ENCODE results near the gene RAD51B.
A peak's percentile ranks its signal among the peaks of the same experiment; 100 is the strongest.

The RAD51B gene

DNA sequence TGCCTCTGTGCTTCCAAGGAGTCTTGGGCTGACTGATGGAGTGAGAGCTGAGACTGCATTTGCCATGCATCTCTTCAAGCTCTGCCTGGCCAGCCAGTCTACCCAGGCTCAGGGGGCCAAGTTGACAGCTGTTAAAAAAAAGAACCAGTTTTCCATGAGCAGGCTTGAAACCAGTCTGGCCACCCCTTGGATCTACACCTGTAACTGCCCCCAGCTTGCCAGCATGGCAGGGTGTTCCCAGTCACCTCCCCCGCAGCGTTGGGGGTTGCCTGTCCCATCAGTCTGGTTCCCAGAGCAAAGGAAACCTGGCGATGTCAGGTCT lies 770.6 kb downstream of the RAD51B start:
- TF ChIP-seq SUZ12 (IDR thresholded peaks at IDR 0.05; ENCODE audit: extremely low read depth, insufficient read depth, insufficient read length) (no peak), YY1 (IDR thresholded peaks at IDR 0.05; ENCODE audit: insufficient read depth, insufficient read length) (no peak), ZNF274 (IDR thresholded peaks at IDR 0.05; ENCODE audit: low read depth, low read length) (no peak)
- H3K4me1 ChIP-seq (ENCODE audit: insufficient read depth, insufficient read length), result peaks cover 19% of the 10 kb centered on the region
- H3K36me3 ChIP-seq (ENCODE audit: insufficient read depth, insufficient read length, low read length), result no peaks in the 10 kb centered on the region
- H3K9me3 ChIP-seq (ENCODE audit: insufficient read depth, low read length), result no peaks in the 10 kb centered on the region
- H3K27me3 ChIP-seq (ENCODE audit: insufficient read depth, insufficient read length), result no peaks in the 10 kb centered on the region
- no peak for DNase-seq (ENCODE audit: low read depth, low spot score)
- H3K9ac ChIP-seq (ENCODE audit: insufficient read length, low read depth), result no peak overlapping the region
- H3K4me3 ChIP-seq (ENCODE audit: insufficient read length, low read depth), result no peak overlapping the region

- DNase-seq (ENCODE audit: low read depth, low spot score), result no peak
- Histone ChIP-seq H3K9me3 (ENCODE audit: insufficient read depth, low read length) (no peaks in the 10 kb centered on the region), H3K27me3 (ENCODE audit: insufficient read depth, insufficient read length) (no peaks in the 10 kb centered on the region), H3K36me3 (ENCODE audit: insufficient read depth, insufficient read length, low read length) (no peaks in the 10 kb centered on the region), H3K9ac (ENCODE audit: insufficient read length, low read depth) (no peak overlapping the region), H3K4me3 (ENCODE audit: insufficient read length, low read depth) (no peak overlapping the region), H3K4me1 (ENCODE audit: insufficient read depth, insufficient read length) (peaks cover 19% of the 10 kb centered on the region)
- TF ChIP-seq ZNF274 (IDR thresholded peaks at IDR 0.05; ENCODE audit: low read depth, low read length) (no peak), YY1 (IDR thresholded peaks at IDR 0.05; ENCODE audit: insufficient read depth, insufficient read length) (no peak)
These were observed 772.2 kb downstream of the RAD51B start for GRCh38 chr14:68591786-68592185.

- no peak overlapping the region for H3K9ac ChIP-seq (ENCODE audit: insufficient read length, low read depth)
- no peaks in the 10 kb centered on the region for H3K27me3 ChIP-seq (ENCODE audit: insufficient read depth, insufficient read length)
- H3K4me3 ChIP-seq (ENCODE audit: insufficient read length, low read depth), result no peak overlapping the region
- no peaks in the 10 kb centered on the region for H3K36me3 ChIP-seq (ENCODE audit: insufficient read depth, insufficient read length, low read length)
- H3K9me3 ChIP-seq (ENCODE audit: insufficient read depth, low read length), result no peaks in the 10 kb centered on the region
- TF ChIP-seq SUZ12 (IDR thresholded peaks at IDR 0.05; ENCODE audit: extremely low read depth, insufficient read depth, insufficient read length) (no peak), YY1 (IDR thresholded peaks at IDR 0.05; ENCODE audit: insufficient read depth, insufficient read length) (no peak), ZNF274 (IDR thresholded peaks at IDR 0.05; ENCODE audit: low read depth, low read length) (no peak)
- peaks cover 12% of the 10 kb centered on the region for H3K4me1 ChIP-seq (ENCODE audit: insufficient read depth, insufficient read length)
- no peak for DNase-seq (ENCODE audit: low read depth, low spot score)
These were observed 773.5 kb downstream of the RAD51B start for GRCh38 chr14:68592948-68593556.

GRCh38 chr14:68593806-68594536 lies 774.4 kb downstream of the RAD51B start:
- Histone ChIP-seq H3K36me3 (ENCODE audit: insufficient read depth, insufficient read length, low read length) (no peaks in the 10 kb centered on the region), H3K4me1 (ENCODE audit: insufficient read depth, insufficient read length) (peaks cover 11% of the 10 kb centered on the region), H3K27me3 (ENCODE audit: insufficient read depth, insufficient read length) (no peaks in the 10 kb centered on the region), H3K4me3 (ENCODE audit: insufficient read length, low read depth) (no peak overlapping the region), H3K9ac (ENCODE audit: insufficient read length, low read depth) (peak overlapping the region; percentile 45), H3K9me3 (ENCODE audit: insufficient read depth, low read length) (no peaks in the 10 kb centered on the region)
- peak; percentile 75 for DNase-seq (ENCODE audit: low read depth, low spot score)
- TF ChIP-seq ZNF274 (IDR thresholded peaks at IDR 0.05; ENCODE audit: low read depth, low read length) (no peak), SUZ12 (IDR thresholded peaks at IDR 0.05; ENCODE audit: extremely low read depth, insufficient read depth, insufficient read length) (no peak), YY1 (IDR thresholded peaks at IDR 0.05; ENCODE audit: insufficient read depth, insufficient read length) (no peak)

GRCh38 chr14:68594737-68595380 lies 775.3 kb downstream of the RAD51B start:
- Histone ChIP-seq H3K9ac (ENCODE audit: insufficient read length, low read depth) (no peak overlapping the region), H3K36me3 (ENCODE audit: insufficient read depth, insufficient read length, low read length) (no peaks in the 10 kb centered on the region), H3K9me3 (ENCODE audit: insufficient read depth, low read length) (no peaks in the 10 kb centered on the region), H3K27me3 (ENCODE audit: insufficient read depth, insufficient read length) (no peaks in the 10 kb centered on the region), H3K4me3 (ENCODE audit: insufficient read length, low read depth) (no peak overlapping the region), H3K4me1 (ENCODE audit: insufficient read depth, insufficient read length) (peaks cover 9% of the 10 kb centered on the region)
- no peak for DNase-seq (ENCODE audit: low read depth, low spot score)
- TF ChIP-seq SUZ12 (IDR thresholded peaks at IDR 0.05; ENCODE audit: extremely low read depth, insufficient read depth, insufficient read length), result no peak
- TF ChIP-seq ZNF274 (IDR thresholded peaks at IDR 0.05; ENCODE audit: low read depth, low read length), result no peak
- no peak for TF ChIP-seq YY1 (IDR thresholded peaks at IDR 0.05; ENCODE audit: insufficient read depth, insufficient read length)

- no peaks in the 10 kb centered on the region for H3K36me3 ChIP-seq (ENCODE audit: insufficient read depth, insufficient read length, low read length)
- H3K9ac ChIP-seq (ENCODE audit: insufficient read length, low read depth), result no peak overlapping the region
- H3K27me3 ChIP-seq (ENCODE audit: insufficient read depth, insufficient read length), result no peaks in the 10 kb centered on the region
- no peak for DNase-seq (ENCODE audit: low read depth, low spot score)
- H3K4me3 ChIP-seq (ENCODE audit: insufficient read length, low read depth), result no peak overlapping the region
- peaks cover 7% of the 10 kb centered on the region for H3K4me1 ChIP-seq (ENCODE audit: insufficient read depth, insufficient read length)
- no peaks in the 10 kb centered on the region for H3K9me3 ChIP-seq (ENCODE audit: insufficient read depth, low read length)
- no peak for TF ChIP-seq YY1 (IDR thresholded peaks at IDR 0.05; ENCODE audit: insufficient read depth, insufficient read length)
- no peak for TF ChIP-seq SUZ12 (IDR thresholded peaks at IDR 0.05; ENCODE audit: extremely low read depth, insufficient read depth, insufficient read length)
- TF ChIP-seq ZNF274 (IDR thresholded peaks at IDR 0.05; ENCODE audit: low read depth, low read length), result no peak
These were observed 776.6 kb downstream of the RAD51B start for GRCh38 chr14:68596211-68596610.

GRCh38 chr14:68596701-68597100 lies 777.1 kb downstream of the RAD51B start:
- Histone ChIP-seq H3K9me3 (ENCODE audit: insufficient read depth, low read length) (no peaks in the 10 kb centered on the region), H3K9ac (ENCODE audit: insufficient read length, low read depth) (no peak overlapping the region), H3K27me3 (ENCODE audit: insufficient read depth, insufficient read length) (no peaks in the 10 kb centered on the region), H3K4me1 (ENCODE audit: insufficient read depth, insufficient read length) (peaks cover 7% of the 10 kb centered on the region), H3K36me3 (ENCODE audit: insufficient read depth, insufficient read length, low read length) (no peaks in the 10 kb centered on the region), H3K4me3 (ENCODE audit: insufficient read length, low read depth) (no peak overlapping the region)
- TF ChIP-seq SUZ12 (IDR thresholded peaks at IDR 0.05; ENCODE audit: extremely low read depth, insufficient read depth, insufficient read length) (no peak), YY1 (IDR thresholded peaks at IDR 0.05; ENCODE audit: insufficient read depth, insufficient read length) (no peak), ZNF274 (IDR thresholded peaks at IDR 0.05; ENCODE audit: low read depth, low read length) (no peak)
- DNase-seq (ENCODE audit: low read depth, low spot score), result no peak
